OCI-LY3 (cell line): Measurements from ENCODE around the gene NSUN5.
"Not testable (repeated sequence)": the region's sequence is repeated elsewhere in the genome, so short reads cannot be mapped to it uniquely, and the experiment has no call there.

Experiments used
- H2AFZ ChIP-seq: fragments of 200-600, 300-600 bp; shearing (Covaris generic); 2 replicates; pipeline ENCODE4 v1.6.0; 2014; ENCODE audit warnings: antibody characterized with exemption, low read depth, low read length
- H3K27ac ChIP-seq: fragments of 200-600, 300-600 bp; sonication (generic); 2 replicates; pipeline ENCODE4 v1.5.1; 2014; ENCODE audit warnings: mild to moderate bottlenecking, low read length, moderate library complexity, mixed read lengths
- H3K27me3 ChIP-seq: fragments of 200-600, 300-600 bp; sonication (generic); 2 replicates; pipeline ENCODE4 v1.6.1; 2014; ENCODE audit warnings: low read depth, low read length, mixed read lengths
- H3K36me3 ChIP-seq: fragments of 200-600, 300-600 bp; sonication (generic); replicated peaks from 2 replicates; pipeline ENCODE3; 2014; ENCODE audit warnings: low read depth, low read length, mixed read lengths
- H3K4me1 ChIP-seq: fragments of 300-600, 200-600 bp; sonication (generic); 2 replicates; pipeline ENCODE4 v1.6.1; 2014; ENCODE audit warnings: low read length, mixed read lengths
- H3K4me2 ChIP-seq: fragments of 200-600, 300-600 bp; sonication (generic); 2 replicates; pipeline ENCODE4 v1.6.1; 2014; ENCODE audit warnings: low read length, mixed read lengths
- H3K4me3 ChIP-seq: fragments of 300-600, 200-600 bp; sonication (generic); 2 replicates; pipeline ENCODE4 v1.5.1; 2014; ENCODE audit warnings: antibody characterized with exemption, mild to moderate bottlenecking, low read length, moderate library complexity
- H3K79me2 ChIP-seq: fragments of 300-600, 200-600 bp; shearing (Covaris generic); 2 replicates; pipeline ENCODE4 v1.6.1; 2014; ENCODE audit warnings: mild to moderate bottlenecking, low read length, mixed read lengths
- H3K9ac ChIP-seq: fragments of 300-600, 200-600 bp; shearing (Covaris generic); 2 replicates; pipeline ENCODE4 v1.6.0; 2014; ENCODE audit warnings: mild to moderate bottlenecking, low read length, moderate library complexity
- H3K9me3 ChIP-seq: fragments of 200-600, 300-600 bp; shearing (Covaris generic); 2 replicates; pipeline ENCODE4 v1.6.1; 2014; ENCODE audit warnings: low read length, mixed read lengths; ENCODE audit not compliant: insufficient read depth
- H4K20me1 ChIP-seq: fragments of 200-600, 300-600 bp; sonication (generic); 2 replicates; pipeline ENCODE4 v1.6.1; 2016; ENCODE audit warnings: low read length, mixed read lengths; ENCODE audit not compliant: insufficient read depth
- EZH2phosphoT487 ChIP-seq: fragments of 200-600 bp; shearing (Covaris generic); IDR thresholded peaks from 2 replicates; pipeline ENCODE4 v1.6.1; 2018; ENCODE audit warnings: antibody characterized with exemption, mixed run types, low read depth
- TF ChIP-seq, protein P1 (sequence below): fragments of 200-600, 300-600 bp; sonication (generic); IDR thresholded peaks from 2 replicates; pipeline ENCODE4 v1.5.1; 2014; ENCODE audit warnings: antibody characterized with exemption, low read length, low read depth

NSUN5 gene

GRCh38 chr7:73316521-73316920 is 7.9 kb upstream of the NSUN5 start:
- no peak overlapping the region for H3K27ac ChIP-seq
- H3K4me1 ChIP-seq = no peaks in the 10 kb centered on the region
- H3K79me2 ChIP-seq = no peaks in the 10 kb centered on the region
- H3K27me3 ChIP-seq = no peaks in the 10 kb centered on the region
- H4K20me1 ChIP-seq = no peaks in the 10 kb centered on the region
- no peak overlapping the region for H3K9ac ChIP-seq
- H3K9me3 ChIP-seq = no peaks in the 10 kb centered on the region
- H2AFZ ChIP-seq = no peak overlapping the region
- no peak for TF ChIP-seq EZH2phosphoT487
- TF ChIP-seq, protein P1, sequence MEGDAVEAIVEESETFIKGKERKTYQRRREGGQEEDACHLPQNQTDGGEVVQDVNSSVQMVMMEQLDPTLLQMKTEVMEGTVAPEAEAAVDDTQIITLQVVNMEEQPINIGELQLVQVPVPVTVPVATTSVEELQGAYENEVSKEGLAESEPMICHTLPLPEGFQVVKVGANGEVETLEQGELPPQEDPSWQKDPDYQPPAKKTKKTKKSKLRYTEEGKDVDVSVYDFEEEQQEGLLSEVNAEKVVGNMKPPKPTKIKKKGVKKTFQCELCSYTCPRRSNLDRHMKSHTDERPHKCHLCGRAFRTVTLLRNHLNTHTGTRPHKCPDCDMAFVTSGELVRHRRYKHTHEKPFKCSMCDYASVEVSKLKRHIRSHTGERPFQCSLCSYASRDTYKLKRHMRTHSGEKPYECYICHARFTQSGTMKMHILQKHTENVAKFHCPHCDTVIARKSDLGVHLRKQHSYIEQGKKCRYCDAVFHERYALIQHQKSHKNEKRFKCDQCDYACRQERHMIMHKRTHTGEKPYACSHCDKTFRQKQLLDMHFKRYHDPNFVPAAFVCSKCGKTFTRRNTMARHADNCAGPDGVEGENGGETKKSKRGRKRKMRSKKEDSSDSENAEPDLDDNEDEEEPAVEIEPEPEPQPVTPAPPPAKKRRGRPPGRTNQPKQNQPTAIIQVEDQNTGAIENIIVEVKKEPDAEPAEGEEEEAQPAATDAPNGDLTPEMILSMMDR = no peak
- H3K36me3 ChIP-seq = no peaks in the 10 kb centered on the region
- no peak overlapping the region for H3K4me3 ChIP-seq
- no peak overlapping the region for H3K4me2 ChIP-seq

- Histone ChIP-seq H3K27ac (no peak overlapping the region), H3K27me3 (no peaks in the 10 kb centered on the region), H3K4me3 (no peak overlapping the region), H3K36me3 (no peaks in the 10 kb centered on the region), H3K9ac (no peak overlapping the region), H3K4me1 (peaks cover 2% of the 10 kb centered on the region; the same call in 1 of the 2 replicates), H4K20me1 (no peaks in the 10 kb centered on the region), H3K4me2 (no peak overlapping the region), H3K9me3 (no peaks in the 10 kb centered on the region), H3K79me2 (no peaks in the 10 kb centered on the region), H2AFZ (no peak overlapping the region)
- TF ChIP-seq, protein P1 = no peak
- TF ChIP-seq EZH2phosphoT487 = no peak
Observed at GRCh38 chr7:73314271-73314670, 5.6 kb upstream of the NSUN5 start.

- H3K9ac ChIP-seq = no peak overlapping the region
- H3K9me3 ChIP-seq = no peaks in the 10 kb centered on the region
- H4K20me1 ChIP-seq = no peaks in the 10 kb centered on the region
- no peak overlapping the region for H3K4me2 ChIP-seq
- no peak overlapping the region for H2AFZ ChIP-seq
- no peak overlapping the region for H3K4me3 ChIP-seq
- H3K27ac ChIP-seq = no peak overlapping the region
- no peaks in the 10 kb centered on the region for H3K36me3 ChIP-seq
- H3K4me1 ChIP-seq = peaks cover 5% of the 10 kb centered on the region; the same call in 1 of the 2 replicates
- peaks cover 3% of the 10 kb centered on the region for H3K79me2 ChIP-seq
- H3K27me3 ChIP-seq = no peaks in the 10 kb centered on the region
- no peak for TF ChIP-seq EZH2phosphoT487
- TF ChIP-seq, protein P1 = no peak
Observed at GRCh38 chr7:73313521-73313906, 4.9 kb upstream of the NSUN5 start.

GRCh38 chr7:73312831-73313520 is 4.3 kb upstream of the NSUN5 start:
- H3K36me3 ChIP-seq = no peaks in the 10 kb centered on the region
- H3K9me3 ChIP-seq = no peaks in the 10 kb centered on the region
- no peak overlapping the region for H3K27ac ChIP-seq
- peaks cover 8% of the 10 kb centered on the region for H3K79me2 ChIP-seq
- no peaks in the 10 kb centered on the region for H3K27me3 ChIP-seq
- no peak overlapping the region for H3K4me2 ChIP-seq
- no peaks in the 10 kb centered on the region for H4K20me1 ChIP-seq
- H3K4me1 ChIP-seq = peaks cover 7% of the 10 kb centered on the region; the same call in 1 of the 2 replicates
- H3K9ac ChIP-seq = no peak overlapping the region
- H2AFZ ChIP-seq = no peak overlapping the region
- no peak overlapping the region for H3K4me3 ChIP-seq
- TF ChIP-seq, protein P1 = no peak

DNA sequence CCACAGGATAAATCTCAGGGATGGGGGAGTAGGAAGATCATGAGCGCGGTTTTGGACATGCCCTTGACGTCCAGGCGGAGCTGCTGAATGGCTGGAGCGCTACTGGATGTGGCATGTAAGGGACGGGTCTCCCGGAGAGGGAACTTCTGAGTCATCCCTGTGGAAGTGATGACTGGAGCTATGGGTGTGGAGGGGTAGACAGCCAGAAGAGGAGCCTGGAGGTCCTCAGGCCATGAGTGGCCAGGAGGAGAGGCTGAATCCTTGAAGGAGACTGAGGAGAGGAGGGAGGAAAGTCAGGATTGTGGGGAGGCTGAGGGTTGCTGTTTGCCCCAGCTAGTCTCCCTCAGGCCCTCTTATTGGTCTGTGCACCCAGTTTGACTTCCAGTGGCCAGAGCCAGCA is 2.8 kb upstream of the NSUN5 start:
- H3K9ac ChIP-seq, H3K27ac ChIP-seq, H3K36me3 ChIP-seq, H3K4me3 ChIP-seq, H3K27me3 ChIP-seq, H3K9me3 ChIP-seq, H4K20me1 ChIP-seq, H2AFZ ChIP-seq, H3K4me2 ChIP-seq: not testable (repeated sequence)
- Histone ChIP-seq H3K79me2 (peaks cover 23% of the 10 kb centered on the region), H3K4me1 (peaks cover 13% of the 10 kb centered on the region; the same call in 1 of the 2 replicates)
